DND-41 (cell line): ENCODE data around the gene TTC39B.

Experiments
- CTCF ChIP-seq: IDR thresholded peaks from 2 replicates; pipeline ENCODE4 v1.5.1; 2012; ENCODE audit warnings: borderline replicate concordance, low read length, moderate library complexity, mild to moderate bottlenecking; ENCODE audit not compliant: poor library complexity, severe bottlenecking; ENCODE audit errors: extremely low read depth
- EZH2 ChIP-seq: IDR thresholded peaks from 3 replicates; pipeline ENCODE4 v1.6.1; 2012; ENCODE audit warnings: borderline replicate concordance, low read depth, mild to moderate bottlenecking, moderate library complexity, low read length, inconsistent platforms; ENCODE audit not compliant: severe bottlenecking

- TF ChIP-seq CTCF (no peak), EZH2 (no peak)
These were observed 2.4 kb downstream of the TTC39B start for GRCh38 chr9:15304632-15305031.
